GM19043 (cell line): ENCODE measurements around the gene KCNMA1.

ENCODE experiments used
- ATAC-seq: cut with Tn5 transposase; IDR thresholded peaks from one replicate; pipeline ENCODE4 v1.9.1; 2021; ENCODE audit warnings: low read depth; ENCODE audit not compliant: unreplicated experiment

The KCNMA1 gene

DNA sequence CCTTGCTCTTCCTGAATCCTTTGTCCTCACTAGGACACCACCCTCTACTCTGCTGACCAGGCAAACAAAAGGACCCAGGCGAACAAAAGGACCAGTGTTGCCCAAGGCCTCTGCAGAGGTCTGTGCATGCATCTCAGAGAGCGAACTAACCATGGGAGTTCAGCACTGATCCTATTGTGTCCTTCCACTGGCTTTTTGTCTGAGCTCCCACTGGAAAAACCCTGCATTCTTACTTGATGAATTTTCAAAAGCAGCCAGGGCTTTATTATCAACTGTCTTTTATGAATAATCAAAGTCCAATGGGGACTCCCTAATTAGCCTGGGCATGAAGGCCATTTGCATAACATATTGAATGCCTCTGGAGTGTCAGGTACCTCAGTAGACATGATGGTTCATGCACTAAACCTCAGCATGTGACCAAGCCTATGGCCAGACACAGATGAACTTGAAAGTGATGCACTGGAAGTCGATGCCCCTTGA lies 140.6 kb downstream of the KCNMA1 start:
- ATAC-seq, result no peak

DNA sequence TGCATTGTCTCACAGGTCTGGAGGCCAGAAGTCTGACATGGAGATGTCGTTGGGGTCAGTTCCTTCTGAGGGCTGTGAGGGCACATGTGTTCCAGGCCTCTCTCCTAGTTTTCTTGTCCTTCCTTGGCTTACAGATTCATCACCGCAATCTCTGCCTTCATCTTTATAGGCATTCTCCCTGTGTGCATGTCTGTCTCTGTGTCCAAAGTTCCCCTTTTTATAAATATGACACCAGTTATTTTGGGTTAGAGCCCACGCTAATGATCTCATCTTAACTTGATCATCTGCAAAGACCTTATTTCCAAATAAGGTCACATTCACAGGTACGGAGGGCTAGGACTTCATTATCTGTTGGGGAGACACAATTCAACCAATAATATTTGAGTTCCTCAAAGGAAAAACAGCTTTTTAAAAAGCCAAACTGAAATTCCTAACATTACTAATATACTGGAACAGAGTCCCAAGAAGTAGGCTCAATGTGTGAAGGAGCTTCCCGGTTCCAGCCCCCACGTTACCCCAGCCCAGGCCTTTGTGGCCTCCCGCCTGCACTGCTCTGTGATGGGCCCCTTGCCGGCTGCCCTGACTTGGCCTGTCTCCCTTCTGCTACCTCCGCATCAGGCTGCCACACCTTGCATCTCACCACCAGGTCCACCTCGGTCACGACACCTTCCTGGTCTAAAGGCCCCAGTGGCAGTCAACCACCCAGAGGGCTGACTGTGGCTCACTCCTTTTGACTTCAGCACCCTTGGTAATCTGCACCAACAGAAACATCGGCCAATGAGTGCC lies 142.7 kb downstream of the KCNMA1 start:
- ATAC-seq, result no peak

DNA sequence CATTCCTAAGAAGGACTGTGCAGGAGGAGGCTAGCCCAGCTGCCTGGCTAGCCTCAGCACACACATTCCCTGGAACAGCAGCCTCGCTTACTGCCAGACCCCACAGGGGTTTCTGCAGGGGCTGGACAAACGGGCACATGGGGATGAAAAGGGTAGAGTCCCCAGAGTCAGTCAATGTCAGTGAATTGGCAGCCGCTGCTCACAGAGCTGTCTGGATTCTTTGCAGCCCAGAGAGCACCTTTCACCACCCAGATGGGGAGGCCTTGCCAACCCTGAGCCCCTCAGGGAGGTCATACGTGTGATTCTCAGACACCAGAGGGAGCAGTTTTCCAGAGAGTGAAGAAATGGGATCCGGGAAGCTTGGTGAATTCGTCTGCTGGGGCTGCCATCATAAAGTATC lies 143.3 kb downstream of the KCNMA1 start:
- no peak for ATAC-seq

DNA sequence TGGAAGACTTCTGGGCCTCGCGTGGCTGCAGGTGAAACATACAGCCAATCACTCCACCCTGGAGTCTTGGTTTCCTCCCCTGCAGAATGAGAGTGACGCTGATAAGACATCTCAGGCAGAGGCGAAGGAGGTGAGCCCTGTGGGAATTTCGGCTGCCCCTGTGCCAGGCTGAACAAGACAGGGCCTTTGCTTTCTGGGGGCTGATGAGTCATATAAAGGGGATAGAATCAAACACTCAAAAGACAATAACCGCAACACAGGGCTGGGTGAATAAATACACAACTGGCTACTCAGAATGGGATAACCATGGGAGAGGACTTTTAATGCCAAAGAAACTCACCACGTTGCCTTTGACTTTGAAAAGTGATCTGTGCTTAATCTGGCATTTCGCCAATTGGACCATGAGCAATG lies 143.8 kb downstream of the KCNMA1 start:
- ATAC-seq, result no peak

DNA sequence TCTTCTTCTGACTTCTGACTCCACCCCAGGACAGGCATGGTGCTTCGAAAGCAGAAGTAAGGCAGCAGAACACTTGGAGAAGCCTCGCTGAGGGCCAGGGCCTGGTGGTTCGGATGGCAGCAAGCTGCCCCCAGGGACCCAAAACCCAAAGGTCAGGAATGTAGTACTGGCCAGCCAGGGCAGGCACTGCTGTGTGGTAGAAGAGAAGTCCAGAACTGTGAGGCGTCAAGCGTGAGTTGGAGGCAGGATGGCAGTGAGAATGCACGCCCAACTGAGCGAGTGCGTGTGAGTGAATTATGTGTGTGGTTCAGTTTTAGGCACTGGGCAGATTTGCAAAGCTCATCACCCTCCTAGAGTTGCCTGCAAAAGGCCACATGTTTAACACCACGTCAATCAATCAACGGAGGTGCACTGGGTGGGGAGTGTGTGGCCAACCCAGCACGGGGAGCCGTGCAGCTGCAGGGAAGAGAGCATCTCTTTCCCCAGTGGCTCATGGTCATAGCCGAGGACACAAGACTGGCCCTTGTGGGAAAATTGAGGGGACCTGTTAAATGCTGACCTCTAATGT lies 144.3 kb downstream of the KCNMA1 start:
- no peak for ATAC-seq

DNA sequence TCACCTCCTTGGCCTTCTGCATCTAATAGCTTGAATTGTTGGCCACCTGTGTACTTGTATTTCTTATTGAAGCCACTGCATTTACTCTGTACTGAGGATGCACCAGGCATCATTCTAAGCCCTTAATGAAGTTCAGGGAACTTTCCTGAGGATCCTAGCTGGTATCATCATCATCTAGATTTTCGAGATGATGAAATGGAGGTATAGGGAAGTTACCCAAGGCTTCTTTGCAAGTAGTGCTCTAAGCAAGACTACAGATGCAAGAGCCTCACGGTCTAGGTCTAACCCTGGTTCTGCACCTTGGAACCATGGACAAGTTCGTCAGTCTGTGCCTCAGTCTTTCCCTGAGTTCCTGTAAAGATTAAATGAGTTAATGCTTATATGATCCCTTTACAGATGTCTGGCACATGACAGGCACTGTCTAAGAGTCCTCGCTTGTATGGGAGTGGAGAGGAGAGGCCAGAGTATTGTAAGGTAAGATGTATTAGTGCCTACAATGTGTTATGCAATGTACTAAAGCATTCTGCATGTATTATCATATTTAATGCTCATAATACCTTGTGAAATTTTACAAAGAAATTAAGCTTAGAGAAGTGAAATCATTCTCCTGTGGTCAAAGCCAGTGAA lies 145.1 kb downstream of the KCNMA1 start:
- ATAC-seq, result no peak

DNA sequence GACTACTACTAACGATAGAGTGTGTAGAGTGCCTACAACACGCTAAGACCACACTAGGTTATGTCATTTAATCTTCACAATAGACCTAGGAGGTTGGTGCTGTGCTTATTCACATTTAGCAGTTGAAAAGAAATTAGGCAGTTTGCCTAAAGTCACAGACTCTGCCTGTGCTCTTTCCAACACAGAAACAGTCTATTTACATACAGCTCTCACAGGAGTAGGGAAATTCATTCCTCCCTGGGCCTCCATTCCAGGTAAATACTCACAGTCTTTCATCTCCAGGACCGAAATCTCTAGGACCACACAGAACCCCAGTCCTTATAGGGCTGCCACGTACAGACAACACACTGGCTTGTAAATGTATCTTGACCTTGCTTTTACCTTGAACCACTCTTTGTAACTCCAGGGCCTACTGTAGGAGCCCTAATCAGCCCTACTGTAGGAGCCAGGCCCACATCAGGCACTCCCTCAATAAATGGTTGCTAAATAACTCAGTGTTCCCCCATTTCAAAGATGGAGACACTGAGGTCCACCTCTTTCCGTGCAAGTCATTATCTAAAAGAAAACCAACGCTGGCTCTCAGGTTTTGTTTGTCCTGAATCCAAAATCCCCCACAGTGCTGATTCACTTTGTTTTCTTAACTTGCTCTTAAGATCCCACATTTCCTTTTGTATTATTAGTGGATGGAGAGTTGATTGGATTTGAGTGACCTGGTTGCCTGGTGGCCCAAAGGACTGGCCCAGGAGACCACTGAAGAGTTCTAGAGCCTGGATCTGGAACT lies 146.9 kb downstream of the KCNMA1 start:
- no peak for ATAC-seq

DNA sequence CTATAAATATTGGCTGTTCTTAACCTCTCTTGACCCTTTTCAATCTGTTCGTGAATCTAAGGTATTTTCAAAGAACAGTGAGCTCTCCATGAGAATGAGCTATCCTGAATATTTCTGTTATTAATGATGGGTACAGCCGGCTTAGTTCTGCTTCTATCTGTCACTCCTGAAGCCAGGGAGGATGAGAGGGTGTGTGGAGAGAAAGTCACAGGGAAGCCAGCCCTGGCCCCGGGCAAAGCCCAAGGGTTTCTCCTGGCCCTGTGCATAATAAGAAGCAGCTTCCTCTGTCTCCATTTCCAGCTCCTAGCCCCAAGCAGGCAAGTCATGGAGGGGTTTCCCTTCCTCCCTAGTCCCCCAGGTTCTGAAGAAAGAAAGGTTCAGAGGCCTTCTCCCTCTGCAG lies 151.1 kb downstream of the KCNMA1 start:
- no peak for ATAC-seq

DNA sequence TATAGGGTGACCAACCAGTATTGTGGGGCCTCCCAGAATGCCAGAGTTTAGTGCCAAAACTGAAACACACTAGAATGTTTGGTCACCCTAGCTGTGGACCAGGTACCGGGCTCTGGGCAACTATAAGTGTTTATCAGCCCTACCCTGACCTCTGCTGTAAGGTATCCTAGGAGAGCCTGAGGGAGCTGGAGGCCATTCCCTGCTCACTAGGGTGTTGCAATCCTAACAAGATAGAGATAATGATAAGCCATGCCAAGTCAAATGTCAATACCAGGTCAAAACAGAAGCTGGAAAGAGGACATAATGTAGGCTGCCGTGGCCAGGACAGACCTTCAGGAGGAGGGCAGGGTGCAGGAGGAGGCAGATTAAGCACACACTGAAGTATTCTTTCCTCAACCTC lies 151.8 kb downstream of the KCNMA1 start:
- ATAC-seq, result no peak

DNA sequence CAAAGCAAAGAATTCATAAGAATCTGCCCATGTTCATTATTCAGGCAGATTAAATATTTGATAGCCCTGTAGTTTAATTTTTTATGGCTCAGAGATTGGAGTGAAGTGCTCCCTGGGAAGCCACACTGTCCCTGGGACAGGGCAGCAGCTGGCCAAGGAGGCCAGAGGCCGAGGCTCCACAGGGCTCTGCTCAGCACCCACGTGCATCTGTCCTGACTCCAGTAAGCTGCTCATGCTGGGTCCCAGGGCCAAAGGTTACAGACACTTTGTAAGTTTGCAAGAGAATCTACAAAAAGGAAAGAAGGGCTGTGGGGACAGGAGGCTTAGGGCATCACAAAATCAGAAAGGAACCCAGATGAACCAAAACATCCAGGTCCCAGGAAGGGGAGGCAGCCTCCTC lies 155.5 kb downstream of the KCNMA1 start:
- ATAC-seq, result no peak

DNA sequence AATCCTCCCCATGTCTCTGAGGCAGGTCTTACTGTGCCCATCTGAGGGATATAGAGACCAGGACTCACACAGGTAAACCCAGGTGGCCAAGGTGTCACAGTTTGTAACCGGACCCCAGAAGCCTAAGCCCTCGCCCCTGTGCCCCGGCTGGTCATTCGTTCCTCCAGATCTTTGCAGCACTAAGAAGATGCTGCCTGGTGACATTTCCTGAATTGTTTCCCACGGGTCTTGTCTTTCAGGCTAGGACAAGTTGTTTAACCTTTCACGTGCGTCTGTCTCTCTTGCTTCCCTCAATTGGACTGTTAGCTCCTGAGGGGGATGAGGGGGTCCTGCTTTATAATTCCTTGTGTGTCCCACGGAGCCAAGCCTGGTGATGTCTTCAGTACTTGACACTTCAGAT lies 158.0 kb downstream of the KCNMA1 start:
- ATAC-seq, result no peak

DNA sequence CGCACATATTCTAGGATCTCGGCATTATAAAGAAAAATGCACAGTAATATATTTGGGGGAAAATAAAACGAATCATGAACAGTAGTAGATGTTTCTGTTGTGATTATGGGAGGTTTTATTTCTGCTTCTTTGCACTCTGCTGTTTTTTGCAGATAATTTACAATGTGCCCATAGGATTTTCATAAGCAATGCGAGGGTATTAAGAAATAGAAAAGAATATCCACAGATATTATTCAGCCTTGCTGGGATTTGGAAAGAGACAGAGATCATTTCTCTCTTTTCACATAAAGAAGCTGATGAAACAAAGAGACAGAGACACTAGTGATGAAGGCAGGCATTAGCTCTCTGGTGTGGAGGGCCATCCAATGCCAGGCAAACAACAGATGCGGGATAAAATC lies 158.6 kb downstream of the KCNMA1 start:
- no peak for ATAC-seq

DNA sequence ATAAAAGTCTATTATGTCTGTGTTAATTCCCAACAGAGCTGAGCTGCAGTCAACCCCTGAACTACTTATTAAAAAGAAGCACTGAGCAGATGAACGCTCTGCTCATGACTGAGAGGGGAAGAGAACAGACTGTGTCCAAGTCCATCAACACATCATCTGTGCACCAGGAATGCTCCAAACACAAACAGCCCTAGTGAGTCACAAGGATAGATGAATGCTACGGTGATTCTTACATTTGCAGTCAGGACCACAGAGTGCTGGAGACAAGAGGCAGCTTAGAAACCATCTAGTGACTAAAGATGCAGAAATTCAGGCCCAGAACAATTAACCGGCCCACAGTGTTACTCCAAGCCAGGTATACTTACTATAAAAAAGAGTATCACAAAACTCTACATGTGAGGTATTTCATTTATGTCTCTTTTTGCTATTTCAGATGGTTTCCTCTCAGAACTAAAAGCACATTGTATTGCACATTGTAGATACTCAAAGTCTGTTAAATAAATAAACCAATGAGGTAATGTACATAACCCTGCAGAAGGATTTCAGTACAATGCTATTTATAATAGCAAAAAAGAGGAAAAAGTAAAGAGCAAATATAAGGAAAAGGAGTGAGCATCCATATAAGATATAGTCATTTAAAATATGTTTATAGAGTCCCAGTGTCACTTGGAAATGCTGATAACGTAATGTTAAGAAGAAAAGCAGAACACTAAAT lies 159.2 kb downstream of the KCNMA1 start:
- ATAC-seq, result no peak

DNA sequence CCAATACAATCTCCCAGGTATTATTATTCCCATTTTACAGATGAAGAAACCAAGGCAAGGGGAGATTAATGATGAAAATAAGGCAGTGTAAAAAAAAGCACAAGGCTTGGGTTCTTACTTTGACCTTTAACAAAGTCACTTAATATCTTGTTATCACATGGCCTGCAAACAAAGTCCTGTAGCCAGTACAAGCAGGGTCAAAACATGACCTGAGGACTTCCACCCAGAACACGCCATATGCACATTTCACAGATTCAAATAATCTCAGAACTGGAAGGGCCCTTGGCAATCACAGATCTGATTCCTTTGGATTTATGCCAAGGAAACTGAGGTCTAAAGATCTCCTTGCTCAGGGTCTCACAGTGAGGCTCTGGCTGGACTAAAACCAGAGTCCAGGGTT lies 162.1 kb downstream of the KCNMA1 start:
- ATAC-seq, result no peak

DNA sequence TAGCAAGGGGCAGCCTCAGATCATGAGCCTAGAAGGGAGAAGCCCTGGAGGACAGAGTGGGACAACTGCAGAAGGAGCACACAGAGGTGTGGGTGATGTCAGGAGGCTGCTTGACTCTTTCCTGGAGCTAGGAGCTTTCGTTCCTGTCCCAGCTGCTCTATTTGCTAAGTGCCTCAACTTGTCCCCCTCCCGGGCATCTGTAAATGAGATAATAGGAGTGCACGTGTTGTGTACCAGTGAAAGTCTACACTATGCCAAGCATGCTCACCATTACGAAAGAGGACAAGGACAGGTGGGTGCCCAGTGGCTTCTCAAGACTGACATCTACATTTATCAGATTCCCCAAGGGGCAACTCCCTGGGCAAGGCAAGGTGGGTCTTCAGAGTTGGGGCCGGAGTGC lies 162.7 kb downstream of the KCNMA1 start:
- no peak for ATAC-seq

DNA sequence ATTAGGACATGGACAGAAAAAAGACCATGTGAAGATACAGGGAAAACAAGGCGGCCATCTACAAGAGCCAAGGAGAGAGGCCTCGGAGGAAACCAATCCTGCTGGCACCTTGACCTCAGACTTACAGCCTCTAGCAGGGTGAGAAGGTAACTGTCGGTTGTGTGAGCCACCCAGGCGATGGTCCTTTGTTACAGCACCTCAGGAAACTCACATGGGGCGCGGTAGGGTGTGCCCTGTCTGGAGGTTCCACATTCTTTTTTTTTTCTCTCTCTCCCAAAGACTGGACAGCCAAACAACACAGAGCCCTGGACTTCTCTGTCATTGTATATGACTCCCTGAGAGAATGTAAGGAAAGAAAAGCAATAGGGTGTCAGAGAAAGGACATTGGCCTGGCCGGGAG lies 163.2 kb downstream of the KCNMA1 start:
- no peak for ATAC-seq

DNA sequence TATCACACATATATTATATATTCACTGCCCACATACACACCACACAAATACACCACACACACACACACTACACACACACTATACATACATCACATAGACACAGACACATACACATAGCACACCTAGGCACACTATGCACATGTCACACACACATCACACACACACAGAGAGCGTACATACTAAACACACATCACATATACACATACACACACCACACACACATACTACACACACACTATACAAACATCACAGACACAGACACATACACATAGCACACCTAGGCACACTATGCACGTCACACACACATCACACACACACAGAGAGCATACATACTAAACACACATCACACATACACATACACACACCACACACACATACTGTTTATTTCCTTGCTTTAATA lies 165.5 kb downstream of the KCNMA1 start:
- no peak for ATAC-seq

DNA sequence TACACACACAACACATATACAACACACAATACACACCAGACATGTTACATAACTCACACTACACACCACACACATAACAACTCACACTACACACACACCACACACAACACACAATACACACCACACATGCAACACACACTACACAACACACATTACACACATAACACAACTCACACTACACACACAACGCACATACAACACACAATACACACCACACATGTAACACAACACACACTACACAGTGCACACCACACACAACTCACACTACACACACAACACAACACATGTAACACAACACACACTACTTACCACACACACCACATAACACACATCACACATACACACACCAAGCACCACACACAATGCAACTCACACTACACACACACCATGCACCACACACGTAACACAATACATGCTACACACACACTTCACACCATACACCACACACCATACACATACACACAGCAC lies 166.5 kb downstream of the KCNMA1 start:
- ATAC-seq, result no peak

DNA sequence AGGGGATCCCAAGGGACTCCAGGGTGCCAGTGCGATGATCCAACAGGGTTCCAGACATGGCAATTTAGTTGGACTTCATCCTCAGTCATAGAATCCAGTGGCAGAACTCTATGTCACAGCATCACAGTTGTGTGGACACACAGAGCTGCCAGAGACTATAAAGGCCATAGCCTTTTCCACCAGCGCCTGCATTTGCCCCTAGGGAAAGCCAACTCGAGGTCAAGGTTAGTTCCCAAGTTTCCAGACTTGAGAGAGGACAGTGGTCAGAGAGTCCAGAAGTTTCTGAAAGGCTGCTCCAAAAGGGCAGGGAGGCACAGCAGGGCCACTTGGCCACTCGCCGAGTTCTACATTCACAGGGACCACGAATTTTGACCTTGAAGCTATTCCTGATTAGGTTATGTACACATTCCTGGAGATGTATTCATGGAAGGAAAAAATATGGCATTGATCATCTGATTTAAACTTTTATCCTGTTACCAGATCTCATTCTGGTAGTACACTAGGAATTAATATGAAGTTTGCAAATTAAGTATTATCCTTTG lies 170.1 kb downstream of the KCNMA1 start:
- no peak for ATAC-seq
